CD4-positive, alpha-beta T cell (primary cell): ENCODE results near the gene PTGES3L. TPM values are rescaled to one million over a fixed set of nuclear protein-coding genes. Genes with fewer than 3 reads are reported as not detected.

Experiments
- ATAC-seq: fragments of 200-7000 bp; cut with Tn5 transposase; one replicate; pipeline ENCODE4 v1.10.0; 2022; ENCODE audit warnings: mild to moderate bottlenecking; ENCODE audit not compliant: poor library complexity
- CTCF ChIA-PET: fragments of 350-600 bp; sonication (Branson Sonifier 250); formaldehyde crosslinking; loops from one replicate; lab custom pipeline; 2021; ENCODE audit warnings: antibody characterized with exemption, inconsistent platforms; lab: Charles Lee
- POLR2A ChIA-PET: fragments of 350-600 bp; sonication (Branson Sonifier 250); formaldehyde crosslinking; loops from one replicate; lab custom pipeline; 2021; ENCODE audit warnings: antibody characterized with exemption, inconsistent platforms; lab: Charles Lee
- DNase-seq, 14 experiments: peaks; one replicate each; pipeline ENCODE4 v3.0.0-alpha.2; 2013 to 2020; ENCODE audit warnings: mixed read lengths in 2 of 14
- H3K27ac ChIP-seq, 2 donors: one replicate each; pipeline versions ENCODE4 v1.5.1 to v1.7.0; 2013; ENCODE audit warnings: low read length in 2 of 2, low read depth in 1 of 2, mild to moderate bottlenecking in 1 of 2
- H3K27me3 ChIP-seq, 2 experiments: 1 replicate in 1 of 2; 2 replicates in 1 of 2; pipeline versions ENCODE4 v1.6.1 to v1.7.0; 2013; ENCODE audit warnings: low read length in 2 of 2, control low read depth in 1 of 2, mild to moderate bottlenecking in 1 of 2, moderate library complexity in 1 of 2; ENCODE audit not compliant: insufficient read depth in 2 of 2, control insufficient read depth in 1 of 2
- H3K36me3 ChIP-seq: one replicate; pipeline ENCODE4 v1.6.1; 2013; ENCODE audit warnings: low read length, control low read depth; ENCODE audit not compliant: insufficient read depth
- H3K4me1 ChIP-seq: one replicate; pipeline ENCODE4 v1.6.1; 2013; ENCODE audit warnings: low read length, control low read depth; ENCODE audit not compliant: insufficient read depth
- H3K4me3 ChIP-seq: one replicate; pipeline ENCODE4 v1.5.1; 2013; ENCODE audit warnings: mild to moderate bottlenecking, low read length, moderate library complexity
- H3K9me3 ChIP-seq, 2 experiments: 1 replicate in 1 of 2; 2 replicates in 1 of 2; pipeline versions ENCODE4 v1.6.1 to v1.7.0; 2013; ENCODE audit warnings: low read length in 2 of 2, mild to moderate bottlenecking in 2 of 2, control low read depth in 1 of 2, moderate library complexity in 1 of 2; ENCODE audit not compliant: control insufficient read depth in 1 of 2, insufficient read depth in 1 of 2
- H3K27ac Mint-ChIP-seq: one replicate; pipeline ENCODE4 v1.8.0; 2020; ENCODE audit warnings: mixed read lengths
- H3K27me3 Mint-ChIP-seq: one replicate; pipeline ENCODE4 v1.8.0; 2021; ENCODE audit warnings: mixed read lengths
- H3K36me3 Mint-ChIP-seq: one replicate; pipeline ENCODE4 v1.8.0; 2021; ENCODE audit warnings: low read depth, mixed read lengths
- H3K4me1 Mint-ChIP-seq: one replicate; pipeline ENCODE4 v1.8.0; 2021; ENCODE audit warnings: low read depth, mixed read lengths
- H3K4me3 Mint-ChIP-seq: one replicate; pipeline ENCODE4 v1.8.0; 2020; ENCODE audit warnings: mild to moderate bottlenecking, mixed read lengths
- H3K9me3 Mint-ChIP-seq: one replicate; pipeline ENCODE4 v1.8.0; 2020; ENCODE audit warnings: mixed read lengths
- intact Hi-C, 2 experiments: fragments of 100-400 bp; cut with DNase I in 1 of 2; cut with micrococcal nuclease in 1 of 2; formaldehyde crosslinking; loops; one replicate each; pipeline versions ENCODE4 v1.15.1 to v1.9.0; 2023 to 2025; cut with DNase I, micrococcal nuclease
- total RNA-seq, 174 experiments: library from RNA in 2 of 174; stranded (reverse) in 2 of 174; gene quantifications; one replicate each; pipeline ENCODE4 v1.2.3 and lab custom pipeline; 2021 to 2026
- TF ChIP-seq, protein P1 (sequence below): fragments of 200-600 bp; IDR thresholded peaks from one replicate; pipeline ENCODE4 v1.8.0; 2022; ENCODE audit warnings: antibody characterized with exemption, mild to moderate bottlenecking

Gene PTGES3L
- total RNA-seq, 2 experiments from 2014 or later = 0.20 TPM; not detected in 1

- Mint-ChIP-seq H3K27me3 (no peaks in the 10 kb centered on the region), H3K4me3 (peak overlapping the region; percentile 88), H3K9me3 (no peaks in the 10 kb centered on the region), H3K4me1 (peaks cover 22% of the 10 kb centered on the region), H3K36me3 (no peaks in the 10 kb centered on the region), H3K27ac (peak overlapping the region; percentile 73)
- H3K36me3 ChIP-seq = no peaks in the 10 kb centered on the region
- ATAC-seq = no peak
- H3K27me3 ChIP-seq = no peaks in the 10 kb centered on the region
- no peaks in the 10 kb centered on the region for H3K9me3 ChIP-seq
- H3K4me1 ChIP-seq = peaks cover 41% of the 10 kb centered on the region
- no peak for DNase-seq
- ChIA-PET CTCF (interaction anchor here (1.9 kb wide), 1 partner anchor 27 kb away, joined by 10 read pairs; the partner anchor contains the start of gene RPL27), POLR2A (interaction anchor here (0.7 to 2.8 kb wide), 9 partner anchors 13 to 459 kb away, joined by 3 to 29 read pairs (median 5); partner anchors contain the start of genes DHX8 and RPL27)
- TF ChIP-seq, protein P1, sequence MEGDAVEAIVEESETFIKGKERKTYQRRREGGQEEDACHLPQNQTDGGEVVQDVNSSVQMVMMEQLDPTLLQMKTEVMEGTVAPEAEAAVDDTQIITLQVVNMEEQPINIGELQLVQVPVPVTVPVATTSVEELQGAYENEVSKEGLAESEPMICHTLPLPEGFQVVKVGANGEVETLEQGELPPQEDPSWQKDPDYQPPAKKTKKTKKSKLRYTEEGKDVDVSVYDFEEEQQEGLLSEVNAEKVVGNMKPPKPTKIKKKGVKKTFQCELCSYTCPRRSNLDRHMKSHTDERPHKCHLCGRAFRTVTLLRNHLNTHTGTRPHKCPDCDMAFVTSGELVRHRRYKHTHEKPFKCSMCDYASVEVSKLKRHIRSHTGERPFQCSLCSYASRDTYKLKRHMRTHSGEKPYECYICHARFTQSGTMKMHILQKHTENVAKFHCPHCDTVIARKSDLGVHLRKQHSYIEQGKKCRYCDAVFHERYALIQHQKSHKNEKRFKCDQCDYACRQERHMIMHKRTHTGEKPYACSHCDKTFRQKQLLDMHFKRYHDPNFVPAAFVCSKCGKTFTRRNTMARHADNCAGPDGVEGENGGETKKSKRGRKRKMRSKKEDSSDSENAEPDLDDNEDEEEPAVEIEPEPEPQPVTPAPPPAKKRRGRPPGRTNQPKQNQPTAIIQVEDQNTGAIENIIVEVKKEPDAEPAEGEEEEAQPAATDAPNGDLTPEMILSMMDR = no peak
- H3K4me3 ChIP-seq = peak overlapping the region; percentile 44
- H3K27ac ChIP-seq = no peak overlapping the region
- intact Hi-C loops = loop anchor here (5.0 to 10.0 kb wide), 3 partner anchors 100 to 142 kb away; partner anchors contain the start of gene BRCA1 (in 2 of the 2)
Observed at GRCh38 chr17:43025290-43025657, 45.4 kb upstream of the PTGES3L start.

DNA sequence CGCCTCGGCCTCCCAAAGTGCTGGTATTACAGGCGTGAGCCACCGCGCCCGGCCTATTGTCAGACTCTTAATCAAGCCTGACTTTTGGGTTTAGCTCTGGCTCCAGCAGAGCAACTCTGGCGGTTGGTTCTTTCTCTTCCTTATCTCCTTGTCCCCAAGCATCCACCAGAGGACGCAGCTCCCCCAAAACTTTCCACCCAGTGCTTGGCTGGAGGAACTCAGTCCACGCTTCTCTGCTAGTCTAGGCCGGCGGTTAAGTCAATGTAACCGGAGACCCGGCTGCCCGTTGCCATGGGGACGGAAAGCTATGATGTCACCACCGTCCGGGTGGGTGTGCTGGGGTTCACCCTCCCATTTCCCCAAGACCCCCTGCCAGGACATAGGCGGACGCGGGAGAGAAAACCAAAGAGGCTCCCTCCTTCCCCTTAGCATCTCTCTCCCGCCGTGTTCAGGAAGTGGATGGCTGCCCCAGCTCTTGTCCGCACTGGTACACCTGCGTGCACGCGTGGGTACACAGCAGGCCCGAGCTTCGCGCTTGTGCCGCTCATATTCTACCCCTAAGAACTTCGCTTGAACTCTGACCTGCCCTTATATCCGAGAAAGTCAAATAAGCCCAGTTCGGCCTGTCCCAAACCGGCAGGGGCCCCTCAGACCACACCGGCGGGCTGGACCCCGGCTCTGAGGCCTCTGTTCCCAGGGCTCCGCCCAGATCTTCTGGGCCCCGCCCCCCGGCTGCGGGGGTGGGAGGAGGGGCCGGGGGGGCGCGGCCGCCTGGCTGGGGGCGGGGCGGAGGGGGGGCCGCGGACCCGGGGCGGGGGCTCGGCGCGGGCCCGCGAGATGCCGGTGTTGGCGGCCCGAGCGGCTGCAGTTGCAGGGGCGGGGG is 44.8 kb upstream of the PTGES3L start, which contains the start of gene RND2:
Gene RND2, plus strand, starts transcription at position 825 of the 883 bp plus-strand sequence. CDS start 117 bp downstream, outside the sequence.
- intact Hi-C loops = loop anchor here (1.0 to 10.0 kb wide), 7 partner anchors 100 to 459 kb away; partner anchors contain the start of genes BRCA1 (in 2 of the 2), DHX8 (in 1 of the 2) and TMEM106A (in 1 of the 2)
- peak; percentile 56 for ATAC-seq
- H3K4me1 ChIP-seq = peaks cover 48% of the 10 kb centered on the region

More for the DNA sequence above, 44.8 kb upstream of the PTGES3L start, which contains the start of gene RND2:
- CTCF ChIA-PET = interaction anchor here (0.6 to 1.9 kb wide), 9 partner anchors 16 to 1095 kb away, joined by 3 to 10 read pairs (median 3); partner anchors contain the start of genes DHX8 and RPL27
- Histone ChIP-seq H3K27ac (peak within 1 kb of the TSS in 1 of 2 donors; percentile 56), H3K4me3 (peak within 1 kb of the TSS; percentile 74), H3K36me3 (no peaks in the 10 kb centered on the region), H3K27me3 (no peaks in the 10 kb centered on the region), H3K9me3 (no peaks in the 10 kb centered on the region)
- TF ChIP-seq, protein P1 = peak; percentile 21
- Mint-ChIP-seq H3K27ac (peak within 1 kb of the TSS; percentile 77), H3K27me3 (no peaks in the 10 kb centered on the region), H3K4me1 (peaks cover 28% of the 10 kb centered on the region), H3K9me3 (no peaks in the 10 kb centered on the region), H3K4me3 (peak within 1 kb of the TSS; percentile 90), H3K36me3 (no peaks in the 10 kb centered on the region)
- POLR2A ChIA-PET = interaction anchor here (0.7 to 2.8 kb wide), 13 partner anchors 12 to 459 kb away, joined by 3 to 29 read pairs (median 7); partner anchors contain the start of genes BRCA1, DHX8, NBR1 and RPL27
- DNase-seq = peak; percentile 60 to 91 (median 71)
